GM19467 (cell line): ENCODE results near the gene C3orf18.

Experiments
- ATAC-seq: cut with Tn5 transposase; IDR thresholded peaks from one replicate; pipeline ENCODE4 v1.9.1; 2021; ENCODE audit warnings: mild to moderate bottlenecking, moderate library complexity; ENCODE audit not compliant: unreplicated experiment

The C3orf18 gene

GRCh38 chr3:50604110-50604621, 36.6 kb upstream of the C3orf18 start:
- no peak for ATAC-seq

- no peak for ATAC-seq
These were observed 35.9 kb upstream of the C3orf18 start for GRCh38 chr3:50603261-50604109.

- no peak for ATAC-seq
These were observed 35.1 kb upstream of the C3orf18 start for GRCh38 chr3:50602595-50603191.

- ATAC-seq, result peak; percentile 49
These were observed 33.5 kb upstream of the C3orf18 start for GRCh38 chr3:50600841-50601591.

GRCh38 chr3:50600141-50600753, 32.7 kb upstream of the C3orf18 start:
- ATAC-seq, result no peak

- no peak for ATAC-seq
These were observed 32.2 kb upstream of the C3orf18 start for GRCh38 chr3:50599716-50600118.

- ATAC-seq, result no peak
These were observed 31.7 kb upstream of the C3orf18 start for GRCh38 chr3:50599115-50599715.

- ATAC-seq, result no peak
These were observed 26.8 kb upstream of the C3orf18 start for GRCh38 chr3:50594253-50594785.

- ATAC-seq, result no peak
These were observed 25.0 kb upstream of the C3orf18 start for GRCh38 chr3:50592568-50592967.

GRCh38 chr3:50591196-50591741, 23.7 kb upstream of the C3orf18 start:
- ATAC-seq, result no peak

GRCh38 chr3:50588759-50589433, 21.3 kb upstream of the C3orf18 start:
- ATAC-seq, result no peak

- ATAC-seq, result no peak
These were observed 20.5 kb upstream of the C3orf18 start for GRCh38 chr3:50587806-50588758.

GRCh38 chr3:50587373-50587772, 19.8 kb upstream of the C3orf18 start:
- ATAC-seq, result no peak

- ATAC-seq, result no peak
These were observed 19.2 kb upstream of the C3orf18 start for GRCh38 chr3:50586763-50587070.

GRCh38 chr3:50585919-50586762, 18.6 kb upstream of the C3orf18 start:
- no peak for ATAC-seq

- no peak for ATAC-seq
These were observed 16.8 kb upstream of the C3orf18 start for GRCh38 chr3:50584391-50584790.

GRCh38 chr3:50583897-50584296, 16.4 kb upstream of the C3orf18 start:
- ATAC-seq, result no peak

GRCh38 chr3:50582083-50582482, 14.5 kb upstream of the C3orf18 start:
- ATAC-seq, result no peak
